Liver (tissue), 9 donors: ENCODE measurements around the gene PTCD1. TPM values are rescaled to one million over a fixed set of nuclear protein-coding genes. Genes with fewer than 3 reads are reported as not detected.

ENCODE experiments used
- DNase-seq: peaks from one replicate; pipeline ENCODE4 v3.0.0-alpha.2; 2017; ENCODE audit warnings: low spot score
- H3K27ac ChIP-seq, 2 donors: one replicate each; pipeline ENCODE4 v1.7.0; 2013; ENCODE audit warnings: inconsistent platforms in 2 of 2, low read length in 2 of 2, control low read depth in 1 of 2, low read depth in 1 of 2, mild to moderate bottlenecking in 1 of 2
- H3K27me3 ChIP-seq, 4 donors: one replicate each; pipeline versions ENCODE4 v1.6.1 to v1.7.0; 2013; ENCODE audit warnings: low read length in 3 of 4, inconsistent platforms in 1 of 4, mild to moderate bottlenecking in 1 of 4, moderate library complexity in 1 of 4; ENCODE audit not compliant: control insufficient read depth in 4 of 4, insufficient read depth in 4 of 4
- H3K36me3 ChIP-seq, 4 donors: one replicate each; pipeline versions ENCODE4 v1.6.1 to v1.7.0; 2013; ENCODE audit warnings: low read length in 3 of 4, mild to moderate bottlenecking in 3 of 4, low read depth in 1 of 4, moderate library complexity in 1 of 4; ENCODE audit not compliant: control insufficient read depth in 4 of 4, insufficient read depth in 3 of 4
- H3K4me1 ChIP-seq, 4 donors: one replicate each; pipeline versions ENCODE4 v1.6.1 to v1.7.0; 2013; ENCODE audit warnings: low read length in 3 of 4, mild to moderate bottlenecking in 3 of 4, moderate library complexity in 1 of 4; ENCODE audit not compliant: control insufficient read depth in 4 of 4, insufficient read depth in 4 of 4
- H3K4me3 ChIP-seq, 3 donors: one replicate each; pipeline versions ENCODE4 v1.6.1 to v1.7.0; 2013; ENCODE audit warnings: low read length in 3 of 3, control low read depth in 1 of 3, low read depth in 1 of 3, mild to moderate bottlenecking in 1 of 3
- H3K9ac ChIP-seq, 2 donors: one replicate each; pipeline ENCODE4 v1.7.0; 2013; ENCODE audit warnings: low read length in 2 of 2, mild to moderate bottlenecking in 2 of 2, moderate library complexity in 2 of 2, control low read depth in 1 of 2, low read depth in 1 of 2
- H3K9me3 ChIP-seq, 4 donors: one replicate each; pipeline versions ENCODE4 v1.6.1 to v1.7.0; 2013; ENCODE audit warnings: low read length in 3 of 4; ENCODE audit not compliant: control insufficient read depth in 4 of 4
- EGR1 ChIP-seq, 2 donors: IDR thresholded peaks; 2 replicates each; pipeline ENCODE4 v1.6.1; 2016 to 2018; ENCODE audit warnings: antibody characterized with exemption in 2 of 2, low read depth in 2 of 2
- FOXA1 ChIP-seq: IDR thresholded peaks from 2 replicates; pipeline ENCODE4 v1.6.1; 2016; ENCODE audit warnings: antibody characterized with exemption
- FOXA2 ChIP-seq: IDR thresholded peaks from 2 replicates; pipeline ENCODE4 v1.6.1; 2016; ENCODE audit warnings: antibody characterized with exemption
- GABPA ChIP-seq, 2 donors: IDR thresholded peaks in 1 of 2; conservative IDR thresholded peaks in 1 of 2; 2 replicates each; pipeline ENCODE4 v1.6.1; 2016; ENCODE audit warnings: antibody characterized with exemption in 2 of 2, mild to moderate bottlenecking in 1 of 2, moderate library complexity in 1 of 2
- HNF4A ChIP-seq, 2 donors: conservative IDR thresholded peaks; 2 replicates each; pipeline ENCODE4 v1.6.1; 2016; ENCODE audit warnings: antibody characterized with exemption in 2 of 2, mild to moderate bottlenecking in 2 of 2
- HNF4G ChIP-seq: IDR thresholded peaks from 2 replicates; pipeline ENCODE4 v1.6.1; 2016; ENCODE audit warnings: antibody characterized with exemption
- JUND ChIP-seq, 2 donors: IDR thresholded peaks; 2 replicates each; pipeline ENCODE4 v1.6.1; 2016; ENCODE audit warnings: antibody characterized with exemption in 2 of 2
- NR2F2 ChIP-seq: IDR thresholded peaks from 2 replicates; pipeline ENCODE4 v1.6.1; 2016; ENCODE audit warnings: antibody characterized with exemption
- RAD21 ChIP-seq, 2 donors: IDR thresholded peaks; 2 replicates each; pipeline ENCODE4 v1.6.1; 2016; ENCODE audit warnings: antibody characterized with exemption in 2 of 2, mild to moderate bottlenecking in 2 of 2
- REST ChIP-seq: IDR thresholded peaks from 2 replicates; pipeline ENCODE4 v1.6.1; 2016; ENCODE audit warnings: antibody characterized with exemption, mild to moderate bottlenecking
- RXRA ChIP-seq, 2 donors: IDR thresholded peaks; 2 replicates each; pipeline ENCODE4 v1.6.1; 2017 to 2018; ENCODE audit warnings: antibody characterized with exemption in 2 of 2, mild to moderate bottlenecking in 1 of 2
- SP1 ChIP-seq: IDR thresholded peaks from 2 replicates; pipeline ENCODE4 v1.6.1; 2018; ENCODE audit warnings: antibody characterized with exemption, mild to moderate bottlenecking
- TAF1 ChIP-seq: conservative IDR thresholded peaks from 2 replicates; pipeline ENCODE4 v1.6.1; 2016; ENCODE audit warnings: antibody characterized with exemption, mild to moderate bottlenecking
- WGBS: extraction: QIAGEN DNeasy Blood & Tissue Kit; methylation state at CpG from one replicate; pipeline ENCODE4 v1.1.7; 2013; 5-methylcytosine and 5-hydroxymethylcytosine counted together
- polyA plus RNA-seq, 2 donors: library from polyadenylated mRNA; stranded (reverse) in 1 of 2; unstranded in 1 of 2; fragments of 200-250 nt in 1 of 2; fragments of >200 nt in 1 of 2; fragmentation: Nextera tagmentation in 1 of 2; extraction: Ambion mirVana in 1 of 2; gene quantifications; one replicate each; pipeline versions ENCODE4 v1.2.1 to v1.2.3, GENCODE V29; 2013 to 2015
- total RNA-seq, 2 donors: library from RNA; depleted of rRNA; stranded (reverse); fragments of >200 nt; gene quantifications; one replicate each; pipeline ENCODE4 v1.2.3, GENCODE V29; 2014
- TF ChIP-seq, protein P1 (sequence below): IDR thresholded peaks from 2 replicates; pipeline ENCODE4 v1.6.1; 2016; ENCODE audit warnings: antibody characterized with exemption
- TF ChIP-seq, protein P2 (sequence below): IDR thresholded peaks from 2 replicates; pipeline ENCODE4 v1.6.1; 2016; ENCODE audit warnings: antibody characterized with exemption
- TF ChIP-seq, protein P3 (sequence below): fragments of 150-350 bp; IDR thresholded peaks from 2 replicates; pipeline ENCODE4 v1.5.1; 2017; ENCODE audit warnings: improper control_type of control experiment, low read depth, low read length; ENCODE audit not compliant: missing input control
- TF ChIP-seq, protein P4 (sequence below): IDR thresholded peaks from 2 replicates; pipeline ENCODE4 v1.6.1; 2016; ENCODE audit warnings: antibody characterized with exemption
- donor health status: healthy.
- donor health status: healthy.
- donor health status: healthy.
- donor health status: healthy.
- donor health status: healthy.

Gene PTCD1
- total and polyA plus RNA-seq, 4 donors: 3.1 to 4.3 (median 3.8) TPM

DNA sequence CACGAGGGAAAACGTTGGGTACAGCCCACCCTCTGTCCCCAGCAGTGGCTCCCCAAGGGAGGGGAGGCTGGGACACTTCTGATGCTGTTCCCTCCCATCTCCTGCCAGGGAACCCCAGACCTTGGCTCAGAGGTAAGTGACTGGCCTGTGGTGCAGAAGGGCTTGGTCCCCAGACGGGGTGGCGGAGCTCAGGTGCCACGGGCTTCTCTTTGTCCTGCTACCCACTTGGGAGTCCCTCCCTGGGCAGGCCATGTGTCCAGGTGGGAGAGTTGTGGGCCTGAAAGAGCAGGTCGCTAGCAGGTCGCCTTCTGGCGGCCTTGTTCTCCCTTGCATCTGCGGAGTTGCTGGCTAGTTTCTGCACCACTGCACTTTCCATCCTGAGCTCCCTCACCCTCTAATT is 17.3 kb upstream of the PTCD1 start:
- TF ChIP-seq, protein P1, sequence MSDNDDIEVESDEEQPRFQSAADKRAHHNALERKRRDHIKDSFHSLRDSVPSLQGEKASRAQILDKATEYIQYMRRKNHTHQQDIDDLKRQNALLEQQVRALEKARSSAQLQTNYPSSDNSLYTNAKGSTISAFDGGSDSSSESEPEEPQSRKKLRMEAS: no peak
- no peak for TF ChIP-seq RAD21 (IDR thresholded peaks at IDR 0.05)
- no peak for TF ChIP-seq FOXA2
- no peak for TF ChIP-seq RXRA (IDR thresholded peaks at IDR 0.05)
- no peak for TF ChIP-seq SP1
- TF ChIP-seq EGR1 (IDR thresholded peaks at IDR 0.05; ENCODE audit: low read depth in 2 of 2): no peak
- TF ChIP-seq NR2F2: no peak
- DNase-seq: no peak
- no peak overlapping the region for H3K9ac ChIP-seq
- no peaks in the 10 kb centered on the region for H3K4me1 ChIP-seq
- H3K27ac ChIP-seq: no peak overlapping the region
- 84% methylated on average over 9 of the region's 9 CpGs for WGBS
- no peaks in the 10 kb centered on the region for H3K9me3 ChIP-seq
- H3K27me3 ChIP-seq: no peaks in the 10 kb centered on the region
- peaks cover 28 to 78% (median 39%) of the 10 kb centered on the region in 4 donors for H3K36me3 ChIP-seq
- no peak overlapping the region for H3K4me3 ChIP-seq

DNA sequence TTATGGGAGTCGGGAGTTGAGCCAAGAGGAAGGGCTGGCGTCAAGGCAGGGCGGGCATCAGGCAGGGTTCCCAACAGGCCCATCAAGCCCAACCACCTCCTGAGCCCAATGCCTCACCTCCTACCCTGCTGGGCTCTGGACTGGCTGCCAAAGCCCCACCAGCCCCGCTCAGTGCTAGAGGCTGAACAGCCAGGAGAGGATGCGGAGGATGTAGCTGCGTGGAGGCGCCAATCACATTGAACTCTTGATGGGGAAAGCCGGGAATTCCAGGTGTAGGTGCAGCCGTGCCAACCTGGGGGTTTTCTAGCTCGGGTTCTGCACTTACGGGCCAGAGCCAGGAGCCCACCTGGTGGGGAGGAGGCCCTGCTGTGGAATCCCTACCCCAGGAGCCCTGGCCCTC is 14.5 kb upstream of the PTCD1 start:
- Histone ChIP-seq H3K4me1 (no peaks in the 10 kb centered on the region), H3K9me3 (no peaks in the 10 kb centered on the region), H3K9ac (no peak overlapping the region), H3K4me3 (no peak overlapping the region), H3K27ac (no peak overlapping the region), H3K27me3 (no peaks in the 10 kb centered on the region), H3K36me3 (peaks cover 29 to 86% (median 32%) of the 10 kb centered on the region in 4 donors)
- TF ChIP-seq JUND (IDR thresholded peaks at IDR 0.05) (no peak), TAF1 (no peak), FOXA2 (no peak), REST (no peak), HNF4A (conservative IDR thresholded peaks at IDR 0.05) (no peak), GABPA (IDR thresholded peaks at IDR 0.05 in 1 of 2, conservative IDR thresholded peaks at IDR 0.05 in 1 of 2) (no peak), HNF4G (no peak), SP1 (no peak), FOXA1 (no peak), EGR1 (IDR thresholded peaks at IDR 0.05; ENCODE audit: low read depth in 2 of 2) (no peak)
- TF ChIP-seq, protein P2, sequence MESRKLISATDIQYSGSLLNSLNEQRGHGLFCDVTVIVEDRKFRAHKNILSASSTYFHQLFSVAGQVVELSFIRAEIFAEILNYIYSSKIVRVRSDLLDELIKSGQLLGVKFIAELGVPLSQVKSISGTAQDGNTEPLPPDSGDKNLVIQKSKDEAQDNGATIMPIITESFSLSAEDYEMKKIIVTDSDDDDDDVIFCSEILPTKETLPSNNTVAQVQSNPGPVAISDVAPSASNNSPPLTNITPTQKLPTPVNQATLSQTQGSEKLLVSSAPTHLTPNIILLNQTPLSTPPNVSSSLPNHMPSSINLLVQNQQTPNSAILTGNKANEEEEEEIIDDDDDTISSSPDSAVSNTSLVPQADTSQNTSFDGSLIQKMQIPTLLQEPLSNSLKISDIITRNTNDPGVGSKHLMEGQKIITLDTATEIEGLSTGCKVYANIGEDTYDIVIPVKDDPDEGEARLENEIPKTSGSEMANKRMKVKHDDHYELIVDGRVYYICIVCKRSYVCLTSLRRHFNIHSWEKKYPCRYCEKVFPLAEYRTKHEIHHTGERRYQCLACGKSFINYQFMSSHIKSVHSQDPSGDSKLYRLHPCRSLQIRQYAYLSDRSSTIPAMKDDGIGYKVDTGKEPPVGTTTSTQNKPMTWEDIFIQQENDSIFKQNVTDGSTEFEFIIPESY: no peak
- TF ChIP-seq, protein P3, sequence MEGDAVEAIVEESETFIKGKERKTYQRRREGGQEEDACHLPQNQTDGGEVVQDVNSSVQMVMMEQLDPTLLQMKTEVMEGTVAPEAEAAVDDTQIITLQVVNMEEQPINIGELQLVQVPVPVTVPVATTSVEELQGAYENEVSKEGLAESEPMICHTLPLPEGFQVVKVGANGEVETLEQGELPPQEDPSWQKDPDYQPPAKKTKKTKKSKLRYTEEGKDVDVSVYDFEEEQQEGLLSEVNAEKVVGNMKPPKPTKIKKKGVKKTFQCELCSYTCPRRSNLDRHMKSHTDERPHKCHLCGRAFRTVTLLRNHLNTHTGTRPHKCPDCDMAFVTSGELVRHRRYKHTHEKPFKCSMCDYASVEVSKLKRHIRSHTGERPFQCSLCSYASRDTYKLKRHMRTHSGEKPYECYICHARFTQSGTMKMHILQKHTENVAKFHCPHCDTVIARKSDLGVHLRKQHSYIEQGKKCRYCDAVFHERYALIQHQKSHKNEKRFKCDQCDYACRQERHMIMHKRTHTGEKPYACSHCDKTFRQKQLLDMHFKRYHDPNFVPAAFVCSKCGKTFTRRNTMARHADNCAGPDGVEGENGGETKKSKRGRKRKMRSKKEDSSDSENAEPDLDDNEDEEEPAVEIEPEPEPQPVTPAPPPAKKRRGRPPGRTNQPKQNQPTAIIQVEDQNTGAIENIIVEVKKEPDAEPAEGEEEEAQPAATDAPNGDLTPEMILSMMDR: no peak
- TF ChIP-seq, protein P4, sequence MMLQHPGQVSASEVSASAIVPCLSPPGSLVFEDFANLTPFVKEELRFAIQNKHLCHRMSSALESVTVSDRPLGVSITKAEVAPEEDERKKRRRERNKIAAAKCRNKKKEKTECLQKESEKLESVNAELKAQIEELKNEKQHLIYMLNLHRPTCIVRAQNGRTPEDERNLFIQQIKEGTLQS: no peak
- WGBS: 96% methylated on average over 11 of the region's 11 CpGs
- no peak for DNase-seq
